HG03378 (cell line): Measurements from ENCODE around the gene STAU1.
A peak's percentile ranks its signal among the peaks of the same experiment; 100 is the strongest.
"Not testable (repeated sequence)": the region's sequence is repeated elsewhere in the genome, so short reads cannot be mapped to it uniquely, and the experiment has no call there.

Experiments used
- ATAC-seq: cut with Tn5 transposase; IDR thresholded peaks from one replicate; pipeline ENCODE4 v1.9.1; 2021; ENCODE audit warnings: mild to moderate bottlenecking, moderate library complexity; ENCODE audit not compliant: unreplicated experiment

The STAU1 gene

GRCh38 chr20:49187851-49188641, at the start of gene STAU1:
TSS of gene STAU1 (minus strand) at chr20:49188334. CDS start at chr20:49166201, 22,133 bp downstream.
- peak; percentile 72 for ATAC-seq

DNA sequence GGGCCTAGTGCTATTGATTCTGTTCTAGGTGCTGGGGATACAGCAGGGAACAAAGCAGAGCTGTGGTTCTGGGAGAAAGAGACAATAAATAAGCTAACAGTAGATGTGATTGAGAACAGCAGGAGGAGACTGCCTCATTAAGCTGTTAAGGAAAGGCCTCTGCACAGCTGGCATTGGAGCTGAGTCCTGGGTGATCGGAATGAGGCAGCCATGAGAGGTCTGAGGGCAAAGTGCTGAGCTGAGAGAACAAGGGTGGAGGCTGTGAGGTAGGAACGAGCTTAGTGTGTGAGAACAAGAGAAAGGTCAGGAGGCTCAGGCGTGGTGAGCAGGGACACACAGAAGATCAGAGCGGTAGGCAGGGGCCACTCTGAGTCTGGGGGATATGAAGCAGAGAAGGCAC, 49.4 kb upstream of the STAU1 start:
- no peak for ATAC-seq

DNA sequence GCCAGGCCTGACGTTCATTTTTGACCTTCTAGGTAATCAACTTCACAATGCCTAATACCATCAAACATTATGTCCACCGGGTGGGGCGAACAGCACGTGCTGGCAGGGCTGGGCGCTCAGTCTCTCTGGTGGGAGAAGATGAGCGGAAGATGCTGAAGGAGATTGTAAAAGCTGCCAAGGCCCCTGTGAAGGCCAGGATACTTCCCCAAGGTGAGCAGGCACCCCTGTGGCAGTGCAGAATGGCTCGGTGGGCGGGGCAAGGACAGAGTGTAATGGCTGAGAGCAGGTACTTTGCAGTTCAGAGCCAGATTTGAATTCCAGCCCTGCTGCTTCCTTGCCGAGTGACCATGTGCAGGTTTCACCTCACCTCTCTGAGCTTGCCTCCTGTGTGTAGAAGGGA, 48.2 kb upstream of the STAU1 start:
- no peak for ATAC-seq

- ATAC-seq: no peak
These were observed 46.7 kb upstream of the STAU1 start for GRCh38 chr20:49234831-49235230.

GRCh38 chr20:49233226-49233625, 45.1 kb upstream of the STAU1 start:
- ATAC-seq: no peak

- no peak for ATAC-seq
These were observed 43.3 kb upstream of the STAU1 start for GRCh38 chr20:49231471-49231870.

- no peak for ATAC-seq
These were observed 42.5 kb upstream of the STAU1 start for GRCh38 chr20:49230561-49231133.

- ATAC-seq: no peak
These were observed 41.9 kb upstream of the STAU1 start for GRCh38 chr20:49230021-49230420.

GRCh38 chr20:49229381-49229780, 41.2 kb upstream of the STAU1 start:
- ATAC-seq: no peak

- no peak for ATAC-seq
These were observed 40.5 kb upstream of the STAU1 start for GRCh38 chr20:49228676-49229075.

DNA sequence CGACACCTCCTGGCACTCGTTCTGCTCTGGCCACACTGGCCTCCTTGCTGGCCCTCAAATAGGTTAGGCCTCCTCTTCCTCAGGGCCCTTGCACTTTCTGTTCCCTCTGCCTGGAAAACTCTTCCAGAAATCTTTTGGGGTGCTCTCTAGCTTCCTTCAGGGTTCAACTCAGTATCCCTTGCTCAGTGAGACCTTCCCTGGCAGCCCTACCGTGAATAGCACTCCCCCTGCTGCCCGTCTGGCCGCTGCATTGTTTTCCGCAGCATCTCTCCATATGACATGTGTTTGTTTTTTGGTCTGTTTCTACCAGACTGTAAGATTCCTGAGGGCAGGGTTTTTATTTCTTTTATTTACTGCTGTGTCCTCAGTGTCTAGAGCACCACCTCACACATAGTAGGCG, 37.8 kb upstream of the STAU1 start:
- ATAC-seq: no peak

DNA sequence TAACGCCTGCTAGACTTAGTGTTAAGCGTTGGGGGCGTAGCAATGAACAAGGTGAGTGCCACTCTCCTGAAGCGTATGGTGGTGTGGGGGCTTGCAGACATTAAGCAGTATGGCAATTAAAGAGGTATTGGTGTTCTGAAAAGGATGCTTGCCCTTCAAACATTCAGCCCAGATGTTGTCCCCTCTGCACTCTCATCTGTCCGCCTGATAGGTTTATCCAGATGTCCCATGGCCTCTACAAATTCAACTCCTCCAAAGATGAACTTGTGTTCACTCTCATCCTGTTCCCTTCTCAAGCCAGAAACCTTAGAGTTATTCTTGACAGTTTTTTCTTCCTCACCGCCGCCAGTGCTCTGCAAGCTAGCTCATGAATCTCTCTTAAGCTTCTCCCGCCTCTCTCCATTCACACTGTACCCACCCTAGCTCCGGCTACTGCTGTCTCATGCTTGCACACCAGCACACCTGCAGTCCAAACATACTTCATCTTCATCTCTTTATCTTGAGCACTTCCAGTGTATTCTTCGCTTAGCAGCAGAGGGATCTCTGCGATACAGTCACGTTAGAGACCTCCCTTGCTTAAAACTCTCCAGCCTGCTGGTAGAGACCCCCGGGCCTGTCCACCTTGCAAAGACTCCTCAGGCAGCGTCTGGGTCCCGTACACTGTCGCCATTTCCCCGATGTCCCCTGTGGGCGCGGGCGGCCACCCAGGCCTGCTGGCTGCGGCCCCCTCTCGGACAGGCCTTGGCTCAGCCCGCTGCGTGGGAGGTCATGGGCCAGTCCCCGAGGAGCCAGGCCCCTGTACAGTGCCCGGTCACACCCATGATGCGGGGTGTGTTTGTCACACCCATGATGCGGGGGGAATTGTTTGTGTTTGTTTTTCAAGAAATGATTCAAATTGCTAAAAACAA, 32.0 kb upstream of the STAU1 start:
- ATAC-seq: no peak

DNA sequence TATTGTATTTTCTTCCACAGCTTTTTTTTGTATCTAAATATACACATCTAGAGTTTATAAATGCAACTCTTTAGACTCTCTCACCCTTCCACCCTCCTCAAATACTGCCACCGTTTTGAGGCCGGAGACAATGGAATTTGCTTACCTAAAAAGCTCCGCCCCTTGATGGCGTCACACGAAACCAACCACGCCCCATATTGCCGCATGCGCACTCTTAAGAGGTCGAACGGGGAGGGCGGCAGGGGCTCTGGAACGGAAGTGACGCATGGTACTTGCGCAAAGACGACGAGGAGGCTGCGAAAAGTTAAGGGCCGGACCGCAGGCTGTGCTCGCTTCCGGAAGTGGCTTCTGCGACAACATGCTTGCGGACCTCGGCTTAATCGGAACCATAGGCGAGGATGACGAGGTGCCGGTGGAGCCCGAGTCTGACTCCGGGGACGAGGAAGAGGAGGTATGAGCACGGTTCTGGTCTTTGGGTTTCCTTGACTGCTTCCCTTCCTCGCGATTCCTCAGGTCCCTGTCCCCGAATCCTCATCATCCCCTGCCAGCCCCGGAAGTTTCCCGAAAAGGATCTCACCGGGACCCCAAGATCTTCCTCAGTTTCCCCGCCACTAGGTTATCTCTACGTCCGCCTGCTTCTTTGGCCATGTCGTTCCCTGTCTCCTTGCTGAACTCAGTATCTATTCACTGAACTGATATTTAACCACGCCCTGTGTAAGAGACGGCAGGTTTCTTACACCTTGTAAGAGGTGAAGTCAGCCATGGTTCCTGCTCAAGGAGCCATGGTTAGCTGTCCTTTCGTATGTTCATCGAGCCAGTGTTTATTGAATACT, 31.2 kb upstream of the STAU1 start, which contains the start of gene DDX27:
Gene DDX27 (plus strand): TSS at position 326 of the 833 bp plus-strand sequence. CDS start 33 bp downstream, at position 359.
- ATAC-seq: peak; percentile 69

- ATAC-seq: not testable (repeated sequence)
These were observed 30.6 kb upstream of the STAU1 start for GRCh38 chr20:49218739-49219090.

DNA sequence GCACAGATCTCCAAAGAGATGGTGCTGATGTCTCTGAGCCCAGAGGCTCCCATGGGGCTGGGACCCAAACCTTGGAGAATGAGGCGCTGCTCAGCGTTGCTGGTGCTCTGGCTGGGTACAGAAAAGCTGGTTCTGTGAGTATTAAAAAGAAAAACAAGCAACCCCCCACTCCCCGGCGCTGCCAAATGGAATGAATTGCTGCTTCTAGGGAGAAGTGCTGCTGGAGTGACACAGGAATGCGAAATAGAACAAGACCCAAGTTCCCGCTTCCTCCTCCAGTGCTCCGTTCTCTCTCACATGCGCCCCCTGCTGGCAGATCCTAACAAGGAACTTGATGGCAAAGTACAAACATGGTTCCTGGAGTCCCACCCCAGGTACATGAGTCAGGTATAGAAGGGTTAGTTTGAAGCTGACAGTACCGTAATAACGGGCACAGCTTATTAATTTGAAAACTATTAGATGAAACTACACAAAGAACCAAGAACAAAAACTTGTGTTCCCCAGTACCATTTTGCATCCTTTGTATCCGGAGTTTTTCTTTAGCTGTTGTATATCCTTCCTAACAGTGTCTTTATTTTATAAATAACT, 29.0 kb upstream of the STAU1 start:
- ATAC-seq: no peak

DNA sequence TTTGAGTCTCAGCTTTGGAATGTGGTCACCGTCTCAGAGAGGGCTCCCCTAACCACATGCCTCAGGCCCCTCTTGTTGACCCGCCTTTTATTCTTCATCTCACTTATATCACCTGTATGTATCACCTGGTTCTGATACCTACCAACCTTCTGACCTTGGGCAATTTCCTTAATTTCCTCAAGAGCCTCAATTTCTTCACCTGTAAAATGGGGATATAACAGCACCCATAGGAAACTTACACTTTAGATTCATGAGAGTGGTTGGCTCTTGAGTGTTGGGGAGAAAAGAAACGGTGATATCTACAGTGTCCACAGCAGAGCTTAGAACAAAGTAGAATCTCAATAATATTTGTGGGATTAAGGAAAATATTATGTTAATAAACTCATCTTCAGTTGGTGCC, 27.1 kb upstream of the STAU1 start:
- no peak for ATAC-seq

- ATAC-seq: no peak
These were observed 26.4 kb upstream of the STAU1 start for GRCh38 chr20:49214571-49214970.

DNA sequence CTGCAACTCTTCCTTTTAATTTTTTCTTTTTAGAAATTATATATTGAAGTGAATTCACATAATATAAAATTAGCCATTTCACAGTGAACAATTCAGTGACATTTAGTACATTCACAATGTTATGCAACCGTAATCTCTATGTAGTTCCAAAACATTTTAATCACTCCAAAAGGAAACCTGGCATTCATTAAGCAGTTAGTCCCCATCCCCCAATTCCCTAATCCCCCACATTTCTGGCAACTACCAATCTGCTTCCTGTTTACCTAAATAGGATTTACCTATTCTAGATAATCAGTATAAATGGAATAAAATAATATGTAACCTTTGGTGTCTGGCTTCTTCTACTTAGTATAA, 22.6 kb upstream of the STAU1 start:
- no peak for ATAC-seq

- ATAC-seq: no peak
These were observed 22.1 kb upstream of the STAU1 start for GRCh38 chr20:49210101-49210756.

DNA sequence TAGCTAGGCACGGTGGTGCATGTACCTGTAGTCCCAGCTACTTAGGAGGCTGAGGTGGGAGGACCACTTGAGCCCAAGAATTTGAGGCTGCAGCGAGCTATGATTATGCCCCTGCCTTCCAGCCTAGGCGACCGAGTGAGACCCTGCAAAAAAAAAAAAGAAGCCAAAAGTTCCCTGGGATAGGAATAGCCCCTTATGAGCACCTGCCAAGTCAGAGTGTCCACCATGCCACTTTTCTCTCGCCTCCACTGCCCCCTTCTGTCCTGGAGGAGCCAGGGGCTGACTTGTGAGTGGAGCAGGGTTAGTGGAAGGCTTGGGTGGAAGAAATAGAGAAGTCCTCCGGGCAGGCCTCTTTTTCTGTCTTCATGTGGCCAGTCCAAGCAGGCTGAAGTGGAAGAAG, 18.9 kb upstream of the STAU1 start:
- ATAC-seq: no peak
